Medulla oblongata (tissue), 1 donor: ENCODE results near the gene CAMK2B.

Experiments
- DNase-seq: peaks from one replicate; pipeline ENCODE4 v3.0.0-alpha.2; 2015; ENCODE audit errors: extremely low spot score

CAMK2B gene

GRCh38 chr7:44309271-44310091 is 15.9 kb downstream of the CAMK2B start:
- DNase-seq, result peak; percentile 53

- DNase-seq, result no peak
Measured at GRCh38 chr7:44308596-44309270, 16.7 kb downstream of the CAMK2B start.

- DNase-seq, result no peak
Measured at GRCh38 chr7:44307905-44308595, 17.3 kb downstream of the CAMK2B start.

GRCh38 chr7:44307301-44307900 is 18.0 kb downstream of the CAMK2B start:
- no peak for DNase-seq

- no peak for DNase-seq
Measured at GRCh38 chr7:44306606-44307005, 18.8 kb downstream of the CAMK2B start.

- DNase-seq, result no peak
Measured at GRCh38 chr7:44305564-44306507, 19.6 kb downstream of the CAMK2B start.

GRCh38 chr7:44294325-44295069 is 30.9 kb downstream of the CAMK2B start:
- no peak for DNase-seq

- DNase-seq, result no peak
Measured at GRCh38 chr7:44293561-44294324, 31.7 kb downstream of the CAMK2B start.

- no peak for DNase-seq
Measured at GRCh38 chr7:44292876-44293560, 32.4 kb downstream of the CAMK2B start.

GRCh38 chr7:44292420-44292817 is 33.0 kb downstream of the CAMK2B start:
- no peak for DNase-seq

GRCh38 chr7:44291733-44292419 is 33.5 kb downstream of the CAMK2B start:
- DNase-seq, result no peak

- DNase-seq, result no peak
Measured at GRCh38 chr7:44291066-44291732, 34.2 kb downstream of the CAMK2B start.

GRCh38 chr7:44290252-44290620 is 35.2 kb downstream of the CAMK2B start:
- no peak for DNase-seq

GRCh38 chr7:44289341-44290251 is 35.8 kb downstream of the CAMK2B start:
- no peak for DNase-seq

- DNase-seq, result no peak
Measured at GRCh38 chr7:44288811-44289340, 36.5 kb downstream of the CAMK2B start.

- DNase-seq, result no peak
Measured at GRCh38 chr7:44288381-44288685, 37.1 kb downstream of the CAMK2B start.
